DMS53 treated with DMSO at 0.1 percent for 48 hours (cell line): ENCODE measurements around the gene CTBP1.

ENCODE experiments used
- DNase-seq: peaks from one replicate; lab custom pipeline; 2025; ENCODE audit not compliant: unreplicated experiment; lab: John Stamatoyannopoulos, UW

The CTBP1 gene

DNA sequence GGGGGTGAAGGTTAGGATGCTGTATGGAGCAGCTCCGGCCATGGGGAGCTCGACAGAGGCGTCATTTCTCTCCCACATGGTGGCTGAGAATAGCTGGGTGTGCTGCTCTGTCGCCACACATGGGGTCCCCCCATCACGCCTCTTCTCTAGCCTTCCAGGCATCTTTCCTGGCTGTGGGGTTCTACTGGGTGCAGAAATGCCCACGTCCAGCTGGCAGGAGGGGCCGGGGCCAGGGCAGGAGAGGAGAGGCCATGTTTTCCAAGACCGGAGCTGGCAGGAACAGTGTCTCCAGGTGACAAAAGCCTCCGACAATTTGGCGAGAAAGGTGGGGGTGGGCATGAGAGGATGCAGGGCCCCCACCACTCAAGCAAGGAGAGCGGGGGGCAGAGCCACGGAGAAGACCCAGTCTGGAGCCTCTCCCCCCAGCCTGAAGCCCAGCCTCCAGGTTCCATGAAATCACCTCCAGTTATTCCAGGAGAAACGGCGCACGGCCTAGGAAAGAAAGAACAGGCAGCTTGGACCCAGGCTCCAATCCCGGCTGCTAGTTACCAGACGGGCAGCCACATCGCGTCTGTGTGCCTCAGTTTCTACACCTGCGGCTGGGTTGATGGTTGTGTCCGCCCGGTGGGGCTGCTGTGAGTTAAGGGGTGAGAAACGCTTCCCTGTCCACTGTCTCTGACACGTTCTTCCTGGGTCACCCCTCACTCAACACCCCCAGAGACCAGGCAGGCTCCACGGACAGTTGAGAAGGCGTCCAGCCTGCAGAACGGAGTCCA, 49.2 kb downstream of the CTBP1 start:
- DNase-seq = no peak

- DNase-seq = no peak
These were observed 50.7 kb downstream of the CTBP1 start for GRCh38 chr4:1198098-1198844.

- DNase-seq = no peak
These were observed 52.3 kb downstream of the CTBP1 start for GRCh38 chr4:1196421-1197183.

DNA sequence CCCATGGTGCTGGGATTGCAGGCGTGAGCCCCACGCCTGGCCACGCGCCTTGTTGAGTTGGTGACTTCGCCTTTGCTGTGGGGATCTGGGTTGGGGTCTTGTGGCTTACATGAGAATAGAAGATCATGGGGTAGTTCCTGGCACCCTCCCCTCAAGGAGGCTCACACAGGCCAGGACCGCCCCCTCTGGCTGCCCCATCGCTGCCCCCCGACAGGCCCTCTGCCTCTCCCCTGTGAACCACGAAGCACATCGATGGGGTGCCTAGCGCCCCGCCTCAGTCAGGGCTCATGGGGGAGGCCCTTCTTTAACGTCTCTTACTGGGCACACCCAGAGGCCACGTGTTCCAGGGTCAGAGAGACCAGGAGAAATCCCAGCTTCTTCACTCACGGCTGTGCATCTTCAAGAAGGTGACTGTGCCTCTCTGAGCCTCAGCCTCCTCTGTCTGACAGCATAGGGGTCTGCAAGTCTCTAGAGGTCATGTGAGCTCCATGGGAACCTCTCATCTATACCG, 53.0 kb downstream of the CTBP1 start:
- no peak for DNase-seq

GRCh38 chr4:1195109-1195671, 53.7 kb downstream of the CTBP1 start:
- no peak for DNase-seq

DNA sequence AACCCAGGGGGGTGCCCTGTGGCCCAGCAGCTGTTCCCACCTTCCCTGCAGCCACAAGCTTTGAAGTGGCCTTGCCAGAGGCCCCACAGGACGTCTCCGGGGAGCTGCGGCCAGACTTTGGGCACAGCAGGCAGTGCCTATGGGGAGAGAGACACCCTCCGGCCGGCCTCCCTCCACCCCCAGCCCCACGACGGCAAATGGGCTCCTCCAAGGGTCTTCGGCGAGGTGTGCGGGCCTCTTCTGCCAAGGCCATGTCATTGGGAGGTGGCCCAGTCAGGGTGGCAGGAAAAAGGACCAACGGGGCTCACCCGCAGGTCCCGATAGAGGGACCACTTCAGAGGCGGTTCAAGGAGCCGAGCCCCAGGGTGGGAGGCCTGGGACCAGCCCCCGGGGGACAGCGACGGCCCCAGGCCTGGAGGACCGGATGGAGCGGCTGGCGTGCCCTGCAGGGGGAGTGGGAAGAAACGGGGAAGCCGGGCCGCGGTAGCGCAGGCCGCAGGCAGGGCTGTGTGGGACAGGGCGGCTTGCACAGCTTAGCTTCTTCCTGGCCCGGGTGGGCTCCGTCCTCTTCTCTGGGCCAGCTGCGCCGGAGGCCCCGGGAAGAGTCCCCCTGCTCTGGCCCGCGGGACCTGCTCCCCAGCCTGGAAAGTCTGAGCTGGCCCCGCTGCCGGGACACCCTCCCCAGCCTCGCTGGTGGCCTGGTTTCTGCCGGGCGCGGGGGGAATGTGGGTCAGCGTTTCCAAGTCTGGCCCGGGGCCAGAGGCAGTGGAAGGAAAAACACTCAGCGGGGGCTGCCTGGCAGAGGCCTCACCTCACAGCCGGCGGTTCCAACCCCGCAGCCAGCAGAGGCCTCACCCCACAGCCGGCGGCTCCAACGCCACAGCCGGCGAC, 54.7 kb downstream of the CTBP1 start:
- DNase-seq = peak; percentile 27

GRCh38 chr4:1193206-1194009, 55.5 kb downstream of the CTBP1 start:
- DNase-seq = no peak

- no peak for DNase-seq
These were observed 56.3 kb downstream of the CTBP1 start for GRCh38 chr4:1192493-1193205.

- DNase-seq = no peak
These were observed 56.8 kb downstream of the CTBP1 start for GRCh38 chr4:1192091-1192492.

DNA sequence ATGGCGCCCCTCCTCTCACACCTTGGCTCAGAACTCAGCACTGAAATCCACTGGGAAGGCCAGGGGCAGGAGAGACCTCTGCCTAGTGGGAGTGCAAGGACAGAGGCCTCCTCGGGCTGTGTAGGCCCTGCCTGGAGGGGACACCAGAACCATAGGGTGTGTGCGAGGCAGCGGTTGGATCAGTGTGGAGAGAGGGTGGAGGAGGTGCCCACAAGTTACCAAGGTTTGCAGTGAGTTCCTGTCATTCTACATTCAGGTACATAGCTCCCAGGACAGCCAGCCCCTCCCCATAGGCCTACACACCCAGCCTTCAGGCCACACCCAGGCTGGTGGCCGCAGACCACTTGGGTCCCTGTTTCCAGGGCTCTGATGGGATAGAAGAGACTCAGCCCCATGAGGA, 57.3 kb downstream of the CTBP1 start:
- DNase-seq = no peak

GRCh38 chr4:1187182-1187581, 61.7 kb downstream of the CTBP1 start:
- DNase-seq = no peak

- no peak for DNase-seq
These were observed 64.8 kb downstream of the CTBP1 start for GRCh38 chr4:1183985-1184773.

GRCh38 chr4:1182313-1182712, 66.6 kb downstream of the CTBP1 start:
- no peak for DNase-seq

DNA sequence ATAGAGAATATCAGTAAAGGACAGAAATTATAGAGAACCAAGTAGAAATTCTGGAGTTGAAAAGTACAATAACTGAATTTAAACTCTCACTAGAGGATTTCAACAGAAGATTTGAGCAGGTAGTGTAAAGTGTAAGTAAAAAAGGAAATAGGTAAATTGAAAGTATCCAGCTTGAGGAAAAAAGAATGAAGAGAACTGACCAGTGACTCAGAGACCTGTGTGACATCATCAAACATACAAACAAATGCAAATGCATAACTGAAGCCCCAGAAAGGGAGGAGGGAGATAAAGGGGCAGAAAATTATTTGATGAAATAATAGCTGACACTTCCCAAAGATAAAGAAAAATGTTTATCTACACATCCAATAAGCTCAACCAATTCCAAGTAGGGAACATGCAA, 68.3 kb downstream of the CTBP1 start:
- no peak for DNase-seq

GRCh38 chr4:1179976-1180375, 69.0 kb downstream of the CTBP1 start:
- no peak for DNase-seq

DNA sequence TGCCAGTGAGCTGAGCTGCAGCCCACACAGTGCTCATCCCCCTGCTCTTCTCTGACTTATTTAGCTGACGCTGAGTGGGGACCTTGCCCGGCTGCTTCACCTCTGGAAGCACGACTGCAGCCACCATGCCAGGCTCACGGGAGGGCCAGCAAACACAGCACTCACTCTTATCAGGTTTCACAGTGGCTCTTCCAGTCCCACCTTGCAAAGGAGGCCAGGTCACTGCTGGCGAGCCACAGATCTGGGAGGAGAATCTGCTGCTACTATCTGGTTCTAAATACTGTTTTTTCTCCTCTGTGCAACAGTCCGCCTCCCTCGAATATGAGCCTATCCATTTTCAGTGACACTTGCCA, 69.9 kb downstream of the CTBP1 start:
- no peak for DNase-seq

GRCh38 chr4:1178300-1179088, 70.4 kb downstream of the CTBP1 start:
- DNase-seq = no peak
